PC-9 (cell line): ENCODE data around the gene CRYGS.

Experiments used
- EZH2 ChIP-seq: fragments of 200-600 bp; sonication (generic); IDR thresholded peaks from 2 replicates; pipeline ENCODE4 v1.8.0; 2017; ENCODE audit warnings: antibody characterized with exemption, low read depth
- TF ChIP-seq, protein P1 (sequence below): fragments of 200-600 bp; sonication (generic); conservative IDR thresholded peaks from 2 replicates; pipeline ENCODE4 v1.6.1; 2017; ENCODE audit warnings: mixed run types, antibody characterized with exemption, mild to moderate bottlenecking, moderate library complexity

DNA sequence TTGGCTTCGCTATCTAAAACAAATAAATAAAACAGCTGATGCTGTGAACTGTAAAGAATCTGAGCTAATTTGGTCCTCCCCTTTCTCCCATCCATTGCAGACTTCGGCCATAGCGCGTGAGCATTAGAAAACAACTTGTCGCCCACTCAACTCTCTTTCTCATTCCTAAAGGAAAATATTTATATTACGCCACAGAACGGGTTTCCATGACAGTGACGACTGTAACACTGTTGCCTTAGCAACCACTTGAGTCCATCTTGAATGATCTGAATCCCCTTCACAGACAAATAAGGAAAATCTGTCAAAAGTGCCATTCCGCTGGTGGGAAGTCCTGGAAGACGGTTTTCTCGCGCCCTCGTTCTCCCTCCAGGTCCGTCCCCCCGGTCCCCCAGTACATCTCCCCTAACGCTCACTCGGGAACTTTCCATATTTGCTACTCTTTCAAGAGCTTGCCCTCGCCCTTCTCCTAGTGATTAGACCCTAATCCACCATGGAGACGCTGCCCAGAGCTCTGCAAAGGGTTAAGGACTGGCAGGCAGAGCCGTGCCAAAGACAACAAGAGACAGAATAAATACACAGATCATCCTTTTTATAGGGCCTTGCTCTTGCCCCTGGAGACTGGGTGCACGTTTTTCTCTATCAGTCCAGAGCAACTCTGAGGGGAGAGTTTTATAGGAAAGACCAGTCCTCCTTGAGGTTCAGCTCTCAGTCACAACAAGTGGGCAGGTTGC is 50.5 kb downstream of the CRYGS start:
- TF ChIP-seq, protein P1, sequence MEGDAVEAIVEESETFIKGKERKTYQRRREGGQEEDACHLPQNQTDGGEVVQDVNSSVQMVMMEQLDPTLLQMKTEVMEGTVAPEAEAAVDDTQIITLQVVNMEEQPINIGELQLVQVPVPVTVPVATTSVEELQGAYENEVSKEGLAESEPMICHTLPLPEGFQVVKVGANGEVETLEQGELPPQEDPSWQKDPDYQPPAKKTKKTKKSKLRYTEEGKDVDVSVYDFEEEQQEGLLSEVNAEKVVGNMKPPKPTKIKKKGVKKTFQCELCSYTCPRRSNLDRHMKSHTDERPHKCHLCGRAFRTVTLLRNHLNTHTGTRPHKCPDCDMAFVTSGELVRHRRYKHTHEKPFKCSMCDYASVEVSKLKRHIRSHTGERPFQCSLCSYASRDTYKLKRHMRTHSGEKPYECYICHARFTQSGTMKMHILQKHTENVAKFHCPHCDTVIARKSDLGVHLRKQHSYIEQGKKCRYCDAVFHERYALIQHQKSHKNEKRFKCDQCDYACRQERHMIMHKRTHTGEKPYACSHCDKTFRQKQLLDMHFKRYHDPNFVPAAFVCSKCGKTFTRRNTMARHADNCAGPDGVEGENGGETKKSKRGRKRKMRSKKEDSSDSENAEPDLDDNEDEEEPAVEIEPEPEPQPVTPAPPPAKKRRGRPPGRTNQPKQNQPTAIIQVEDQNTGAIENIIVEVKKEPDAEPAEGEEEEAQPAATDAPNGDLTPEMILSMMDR: no peak
- TF ChIP-seq EZH2: no peak
